Stimulated activated CD4-positive, alpha-beta T cell treated with anti-CD3 and anti-CD28 coated beads, Interleukin-15, amount 100 ng/mL, for 24 hours (primary cell): ENCODE measurements around the gene TMEM222.
"Not testable (repeated sequence)": the region's sequence is repeated elsewhere in the genome, so short reads cannot be mapped to it uniquely, and the experiment has no call there.

Experiments
- DNase-seq: peaks from one replicate; pipeline ENCODE4 v3.0.0-alpha.2; 2020

TMEM222 gene, protein sequence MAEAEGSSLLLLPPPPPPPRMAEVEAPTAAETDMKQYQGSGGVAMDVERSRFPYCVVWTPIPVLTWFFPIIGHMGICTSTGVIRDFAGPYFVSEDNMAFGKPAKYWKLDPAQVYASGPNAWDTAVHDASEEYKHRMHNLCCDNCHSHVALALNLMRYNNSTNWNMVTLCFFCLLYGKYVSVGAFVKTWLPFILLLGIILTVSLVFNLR

DNA sequence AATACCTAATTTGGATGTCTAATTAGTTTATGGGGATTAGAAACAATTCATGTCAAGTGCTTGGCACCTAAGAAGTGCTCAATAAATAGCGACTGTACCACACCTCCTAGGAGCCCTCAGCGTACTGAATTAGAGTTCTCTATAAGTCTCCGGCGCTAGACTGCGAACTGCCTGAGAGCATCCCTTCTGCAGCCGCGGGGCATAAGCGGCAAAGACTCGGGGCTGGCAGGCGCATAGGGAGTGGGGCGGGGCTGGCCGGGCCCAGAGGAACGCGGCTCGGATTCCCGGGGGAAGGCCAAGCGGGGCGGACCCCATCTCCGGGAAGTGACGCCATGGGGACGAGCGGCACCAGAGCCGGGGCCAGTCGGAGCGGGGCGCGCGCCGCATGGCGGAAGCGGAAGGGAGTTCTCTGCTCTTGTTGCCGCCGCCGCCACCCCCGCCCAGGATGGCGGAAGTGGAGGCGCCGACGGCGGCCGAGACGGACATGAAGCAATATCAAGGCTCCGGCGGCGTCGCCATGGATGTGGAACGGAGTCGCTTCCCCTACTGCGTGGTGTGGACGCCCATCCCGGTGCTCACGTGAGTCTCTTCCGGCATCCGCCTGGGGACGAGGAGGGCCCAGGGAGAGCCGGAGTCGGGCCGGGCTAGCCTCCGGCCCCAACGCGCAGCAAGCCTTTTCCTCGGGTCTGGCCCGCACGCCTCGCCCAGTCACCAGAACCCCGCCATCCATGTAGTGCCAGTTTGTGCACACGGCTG, at the start of gene TMEM222:
Gene TMEM222 (plus strand): TSS at position 351 of the 756 bp plus-strand sequence. CDS start 35 bp downstream, at position 386.
- DNase-seq, result peak; percentile 98

- no peak for DNase-seq
Measured at GRCh38 chr1:27274204-27274603, 47.8 kb upstream of the TMEM222 start.

DNA sequence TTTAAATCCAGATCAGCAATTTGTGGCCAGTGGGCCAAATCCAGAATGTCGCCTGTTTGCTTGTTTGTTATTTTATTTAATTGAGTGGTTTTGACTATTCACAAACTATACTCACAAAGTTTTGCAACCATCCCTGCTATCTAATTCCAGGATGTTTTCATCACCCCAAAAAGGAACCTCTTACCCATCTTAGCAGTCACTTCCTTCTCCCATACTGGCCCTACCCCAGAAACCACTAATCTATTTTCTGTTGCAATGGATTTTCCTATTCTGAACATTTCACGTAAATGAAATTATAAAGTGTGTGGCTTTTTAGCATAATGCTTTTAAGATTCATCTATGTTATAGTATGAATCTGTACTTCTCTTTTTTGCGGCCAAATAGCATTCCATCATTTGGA, 46.3 kb upstream of the TMEM222 start:
- DNase-seq, result no peak

- peak; percentile 94 for DNase-seq
Measured at GRCh38 chr1:27284425-27285273, 37.3 kb upstream of the TMEM222 start.

GRCh38 chr1:27285274-27285660, 36.7 kb upstream of the TMEM222 start:
- DNase-seq, result no peak

- DNase-seq, result not testable (repeated sequence)
Measured at GRCh38 chr1:27285821-27286220, 36.1 kb upstream of the TMEM222 start.

GRCh38 chr1:27289125-27289524, 32.8 kb upstream of the TMEM222 start:
- DNase-seq, result not testable (repeated sequence)

GRCh38 chr1:27290581-27290980, 31.4 kb upstream of the TMEM222 start:
- no peak for DNase-seq

DNA sequence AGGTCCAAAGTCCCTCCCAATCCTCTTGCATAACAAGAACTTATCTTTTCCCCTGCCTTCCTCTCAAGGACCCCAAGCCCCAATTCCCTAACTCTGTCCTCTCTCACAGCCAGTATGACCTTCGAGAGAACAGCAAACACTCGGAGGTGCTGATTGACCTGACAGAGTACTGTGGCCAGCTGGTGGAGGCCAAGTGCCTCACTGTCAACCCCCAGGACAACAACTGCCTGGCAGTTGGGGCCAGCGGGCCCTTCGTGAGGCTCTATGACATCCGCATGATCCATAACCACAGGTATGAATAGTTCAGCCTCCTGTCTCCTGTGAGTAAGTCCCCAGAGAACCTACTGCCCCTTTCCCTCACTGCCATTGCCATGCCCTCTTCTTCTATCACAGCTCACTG, 29.9 kb upstream of the TMEM222 start:
- no peak for DNase-seq

DNA sequence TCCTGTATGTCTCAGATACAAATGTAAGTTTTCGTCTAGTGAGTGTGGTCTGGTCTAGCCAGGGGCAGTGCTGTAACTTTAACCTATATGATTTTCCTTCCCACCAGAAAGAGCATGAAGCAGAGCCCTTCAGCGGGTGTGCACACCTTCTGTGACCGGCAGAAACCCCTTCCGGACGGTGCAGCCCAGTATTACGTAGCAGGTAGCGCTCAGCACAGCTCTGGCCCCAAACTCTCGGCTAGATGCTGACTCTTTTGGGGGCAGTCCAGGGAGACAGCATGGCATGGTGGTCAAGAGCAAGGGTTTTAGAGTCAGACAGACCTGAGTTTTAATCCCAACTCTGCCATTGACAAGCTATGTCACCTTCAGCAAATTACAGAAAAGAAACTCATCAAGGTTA, 28.0 kb upstream of the TMEM222 start:
- no peak for DNase-seq

GRCh38 chr1:27296773-27297291, 25.1 kb upstream of the TMEM222 start:
- DNase-seq, result peak; percentile 82

- DNase-seq, result no peak
Measured at GRCh38 chr1:27297903-27298302, 24.1 kb upstream of the TMEM222 start.

DNA sequence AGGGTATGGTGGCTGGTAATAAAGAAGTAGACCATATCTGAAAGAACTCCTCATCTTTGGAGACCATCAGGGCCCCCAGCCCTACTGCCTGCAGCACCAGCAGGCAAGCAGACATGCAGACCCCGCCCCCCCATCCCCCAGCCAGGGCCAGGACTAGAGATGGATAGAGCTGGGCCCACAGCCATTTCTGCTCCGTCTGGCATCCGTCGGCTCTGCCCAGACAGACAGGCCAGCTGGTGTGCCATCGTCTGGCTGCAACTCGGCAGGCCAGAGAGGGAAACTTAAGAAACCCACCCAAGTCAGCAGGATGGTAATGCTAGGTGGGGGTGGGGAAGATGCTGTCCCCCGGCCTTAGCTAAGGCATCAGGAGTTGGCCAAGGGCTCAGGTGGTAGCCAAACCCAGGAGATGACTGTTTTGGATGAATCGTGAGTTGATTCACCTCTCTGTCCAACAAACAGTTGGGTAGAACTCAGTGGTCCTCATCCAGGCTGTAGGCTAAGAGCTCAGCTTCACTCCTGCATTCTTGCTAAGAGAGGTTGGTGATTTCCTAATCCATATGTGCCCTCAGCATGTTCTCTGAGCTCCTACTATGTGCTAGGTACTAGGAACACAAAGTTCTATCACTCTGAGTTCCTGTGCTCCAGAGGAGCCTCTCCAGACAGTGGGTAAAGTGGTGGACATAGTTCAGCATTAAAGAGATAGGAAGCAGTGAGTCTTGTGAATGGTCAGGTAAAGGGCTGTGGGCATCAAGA, 23.2 kb upstream of the TMEM222 start:
- DNase-seq, result no peak

GRCh38 chr1:27299385-27300271, 22.3 kb upstream of the TMEM222 start:
- no peak for DNase-seq

DNA sequence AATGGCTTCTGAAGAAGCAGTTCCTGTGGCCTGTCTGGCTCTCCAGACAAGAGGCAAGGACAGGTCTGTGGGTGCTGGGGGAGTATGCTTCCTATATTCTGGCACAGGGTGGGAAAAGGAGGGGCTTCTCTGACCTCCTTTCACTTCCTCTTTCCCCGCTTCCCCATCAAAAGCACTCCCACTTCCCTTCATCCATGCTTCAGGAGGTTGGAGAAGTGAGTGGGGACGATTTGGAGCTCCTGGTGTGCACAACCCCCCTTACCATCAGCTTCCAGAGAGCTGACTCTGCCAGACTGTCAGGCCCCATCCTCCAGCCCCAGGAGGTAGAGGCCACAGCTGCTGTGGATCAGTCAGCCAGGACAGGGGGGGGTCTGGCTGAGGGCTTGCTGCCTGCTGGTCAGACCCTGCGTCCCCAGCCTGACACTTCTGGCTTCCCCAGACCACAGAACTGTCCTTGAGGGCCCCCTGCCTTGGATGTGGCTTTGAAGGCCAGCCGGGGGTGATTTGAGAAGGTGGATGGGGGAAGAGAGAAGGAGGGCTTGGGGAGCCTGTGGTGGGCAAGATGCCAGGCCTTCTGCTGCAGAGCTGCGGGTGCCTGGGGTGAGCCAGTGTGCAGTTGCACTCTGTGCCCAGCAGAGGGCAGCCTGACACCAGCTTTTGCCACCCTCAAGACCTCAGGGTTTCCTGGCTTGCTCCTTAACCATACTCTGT, 21.5 kb upstream of the TMEM222 start:
- DNase-seq, result peak; percentile 78

DNA sequence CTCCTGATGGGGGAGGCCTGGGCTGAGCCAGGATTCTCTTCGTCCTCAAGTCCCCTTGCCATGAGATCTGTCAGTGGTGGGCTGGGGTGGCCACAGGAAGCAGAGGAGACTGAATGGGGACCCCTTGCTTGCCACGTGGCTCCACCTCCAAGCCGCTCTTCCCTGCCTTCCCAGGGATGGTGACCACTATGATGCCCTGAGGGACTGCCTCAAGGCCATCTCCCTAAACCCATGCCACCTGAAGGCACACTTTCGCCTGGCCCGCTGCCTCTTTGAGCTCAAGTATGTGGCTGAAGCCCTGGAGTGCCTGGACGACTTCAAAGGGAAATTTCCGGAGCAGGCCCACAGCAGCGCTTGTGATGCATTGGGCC, 20.9 kb upstream of the TMEM222 start:
- no peak for DNase-seq

DNA sequence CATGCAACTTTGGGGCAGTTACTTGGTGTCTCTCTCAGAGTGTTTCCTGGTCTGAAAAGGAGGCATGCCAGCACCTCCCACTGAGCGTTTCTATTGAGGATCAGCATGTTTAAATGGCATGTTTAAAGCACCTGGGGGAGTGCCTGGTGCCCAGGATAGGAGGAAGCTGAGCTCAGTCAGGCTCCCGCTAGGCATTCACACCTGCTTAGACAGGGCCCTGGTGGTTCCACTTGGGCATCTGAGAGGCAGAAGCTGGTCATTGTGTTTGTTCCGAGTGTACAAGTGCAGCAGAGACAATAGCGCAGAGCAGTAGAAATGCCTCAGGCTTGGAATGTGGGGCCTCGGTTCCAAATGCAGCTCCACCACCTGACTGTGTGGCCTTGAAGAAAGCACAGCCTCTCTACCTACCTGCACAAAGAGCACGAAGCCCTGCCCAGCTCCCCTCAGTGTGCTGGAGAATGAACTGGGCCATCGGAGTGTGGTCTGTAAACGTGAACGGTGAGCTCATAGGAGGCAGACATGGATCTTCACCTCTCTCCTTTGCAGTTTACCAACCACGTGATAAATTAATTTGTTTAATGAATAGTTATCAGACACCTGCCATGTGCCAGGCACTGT, 20.3 kb upstream of the TMEM222 start:
- no peak for DNase-seq

DNA sequence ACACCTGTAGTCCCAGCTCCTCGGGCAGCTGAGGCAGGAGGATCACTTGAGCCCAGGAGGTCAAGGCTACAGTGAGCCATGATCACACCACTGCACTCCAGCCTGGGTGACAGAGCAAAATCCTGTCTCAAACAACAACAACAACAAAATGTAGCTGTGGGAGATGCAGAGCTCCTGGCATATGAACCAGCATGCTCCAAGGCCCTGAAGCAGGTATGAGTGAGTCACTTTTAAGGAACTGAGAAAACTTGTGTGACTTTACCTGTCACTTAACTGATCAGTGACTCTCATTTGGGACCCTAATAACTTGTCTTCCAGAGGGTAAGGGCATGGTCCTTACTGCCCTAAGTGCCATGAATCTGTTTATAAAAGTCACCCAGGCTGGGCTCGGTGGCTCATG, 19.4 kb upstream of the TMEM222 start:
- DNase-seq, result no peak

- no peak for DNase-seq
Measured at GRCh38 chr1:27303509-27303908, 18.5 kb upstream of the TMEM222 start.

GRCh38 chr1:27306071-27306470, 15.9 kb upstream of the TMEM222 start:
- DNase-seq, result no peak
